Measurements from ENCODE around the gene ZNF888.
A peak's percentile ranks its signal among the peaks of the same experiment; 100 is the strongest.
"Not testable (repeated sequence)": the region's sequence is repeated elsewhere in the genome, so short reads cannot be mapped to it uniquely, and the experiment has no call there.

ZNF888 gene

DNA sequence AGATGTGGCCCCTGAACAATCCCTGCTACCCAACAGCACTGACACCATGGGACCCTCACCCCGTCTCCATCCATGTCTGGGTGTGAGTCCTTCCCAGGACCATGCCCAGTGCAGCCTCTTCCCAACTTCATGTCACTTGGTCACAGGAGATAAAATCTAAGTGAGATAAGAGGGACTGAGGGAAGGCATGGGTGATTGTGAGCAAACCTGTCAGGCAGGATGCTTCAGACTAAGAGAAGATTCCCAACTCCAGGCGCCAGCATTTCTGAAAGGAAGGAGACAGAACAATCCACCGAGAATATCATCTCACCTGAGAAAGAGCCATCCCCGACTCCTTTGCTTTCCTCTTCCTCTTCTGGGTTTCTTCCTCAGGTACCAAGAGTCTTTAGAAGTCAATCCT is 33.3 kb downstream of the ZNF888 start:
- no peak overlapping the region for H2AFZ ChIP-seq
- no peaks in the 10 kb centered on the region for H3K79me2 ChIP-seq
- no peak overlapping the region for H3K4me2 ChIP-seq (ENCODE audit: low read length)
- no peaks in the 10 kb centered on the region for H3K9me3 ChIP-seq (ENCODE audit: control insufficient read depth, low read length)
- no peak overlapping the region for H3K4me3 ChIP-seq (ENCODE audit: low read depth, low read length)
- no peak overlapping the region for H3K27ac ChIP-seq
- no peak overlapping the region for H3K9ac ChIP-seq
- H3K4me1 ChIP-seq = no peaks in the 10 kb centered on the region
- TF ChIP-seq, protein P1, sequence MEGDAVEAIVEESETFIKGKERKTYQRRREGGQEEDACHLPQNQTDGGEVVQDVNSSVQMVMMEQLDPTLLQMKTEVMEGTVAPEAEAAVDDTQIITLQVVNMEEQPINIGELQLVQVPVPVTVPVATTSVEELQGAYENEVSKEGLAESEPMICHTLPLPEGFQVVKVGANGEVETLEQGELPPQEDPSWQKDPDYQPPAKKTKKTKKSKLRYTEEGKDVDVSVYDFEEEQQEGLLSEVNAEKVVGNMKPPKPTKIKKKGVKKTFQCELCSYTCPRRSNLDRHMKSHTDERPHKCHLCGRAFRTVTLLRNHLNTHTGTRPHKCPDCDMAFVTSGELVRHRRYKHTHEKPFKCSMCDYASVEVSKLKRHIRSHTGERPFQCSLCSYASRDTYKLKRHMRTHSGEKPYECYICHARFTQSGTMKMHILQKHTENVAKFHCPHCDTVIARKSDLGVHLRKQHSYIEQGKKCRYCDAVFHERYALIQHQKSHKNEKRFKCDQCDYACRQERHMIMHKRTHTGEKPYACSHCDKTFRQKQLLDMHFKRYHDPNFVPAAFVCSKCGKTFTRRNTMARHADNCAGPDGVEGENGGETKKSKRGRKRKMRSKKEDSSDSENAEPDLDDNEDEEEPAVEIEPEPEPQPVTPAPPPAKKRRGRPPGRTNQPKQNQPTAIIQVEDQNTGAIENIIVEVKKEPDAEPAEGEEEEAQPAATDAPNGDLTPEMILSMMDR (IDR thresholded peaks at IDR 0.05) = no peak
- no peaks in the 10 kb centered on the region for H3K27me3 ChIP-seq (ENCODE audit: control insufficient read depth, insufficient read depth, low read length)
- no peaks in the 10 kb centered on the region for H3K36me3 ChIP-seq (ENCODE audit: control insufficient read depth, insufficient read depth, low read length)

DNA sequence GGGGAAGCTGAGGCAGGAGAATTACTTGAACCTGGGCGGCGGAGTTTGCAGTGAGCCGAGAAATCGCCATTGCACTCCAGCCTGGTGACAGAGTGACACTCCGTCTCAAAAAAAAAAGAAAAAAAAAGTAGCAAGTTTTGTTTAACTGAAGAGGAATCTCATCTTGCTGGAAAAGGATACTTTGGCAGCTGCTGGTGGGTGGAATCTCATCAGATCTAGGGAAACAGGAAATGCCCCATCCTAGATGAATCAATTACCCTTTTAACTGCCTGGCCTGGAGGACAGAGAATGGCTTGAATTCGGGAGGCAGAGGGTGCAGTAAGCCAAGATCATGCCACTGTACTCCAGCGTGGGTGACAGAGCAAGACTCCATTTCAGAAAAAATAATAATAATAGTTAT is 34.2 kb downstream of the ZNF888 start:
- H3K27ac ChIP-seq = no peak overlapping the region
- H3K79me2 ChIP-seq = no peaks in the 10 kb centered on the region
- TF ChIP-seq, protein P1 (IDR thresholded peaks at IDR 0.05) = no peak
- H3K4me2 ChIP-seq (ENCODE audit: low read length) = no peak overlapping the region
- no peaks in the 10 kb centered on the region for H3K27me3 ChIP-seq (ENCODE audit: control insufficient read depth, insufficient read depth, low read length)
- H3K9ac ChIP-seq = no peak overlapping the region
- H3K9me3 ChIP-seq (ENCODE audit: control insufficient read depth, low read length) = no peaks in the 10 kb centered on the region
- no peaks in the 10 kb centered on the region for H3K36me3 ChIP-seq (ENCODE audit: control insufficient read depth, insufficient read depth, low read length)
- H3K4me1 ChIP-seq = no peaks in the 10 kb centered on the region
- no peak overlapping the region for H3K4me3 ChIP-seq (ENCODE audit: low read depth, low read length)
- H2AFZ ChIP-seq = no peak overlapping the region

DNA sequence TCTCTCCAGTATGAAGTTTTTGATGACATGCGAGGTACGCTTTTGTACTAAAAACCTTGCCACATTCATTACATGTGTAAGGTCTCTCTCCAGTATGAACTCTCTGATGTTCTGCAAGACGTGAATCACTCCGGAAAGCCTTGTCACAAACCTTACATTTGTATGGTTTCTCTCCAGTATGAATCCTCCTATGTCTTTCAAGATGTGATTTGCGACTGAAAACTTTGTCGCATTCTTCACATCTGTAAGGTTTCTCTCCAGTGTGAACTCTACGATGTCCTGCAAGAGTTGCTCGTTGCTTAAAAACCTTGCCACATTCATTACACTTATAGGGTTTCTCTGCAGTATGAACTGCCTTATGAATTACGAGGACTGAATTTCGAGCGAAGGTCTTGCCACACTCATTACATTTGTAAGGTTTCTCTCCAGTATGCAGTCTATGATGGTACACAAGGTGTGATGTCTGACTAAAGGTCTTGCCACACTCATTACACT is 42.3 kb downstream of the ZNF888 start:
- TF ChIP-seq, protein P1 (IDR thresholded peaks at IDR 0.05) = no peak
- H3K79me2 ChIP-seq = no peaks in the 10 kb centered on the region
- H3K27me3 ChIP-seq (ENCODE audit: control insufficient read depth, insufficient read depth, low read length) = no peaks in the 10 kb centered on the region
- no peak overlapping the region for H3K4me3 ChIP-seq (ENCODE audit: low read depth, low read length)
- H3K9me3 ChIP-seq (ENCODE audit: control insufficient read depth, low read length) = no peaks in the 10 kb centered on the region
- H3K4me2 ChIP-seq (ENCODE audit: low read length) = no peak overlapping the region
- no peak overlapping the region for H3K27ac ChIP-seq
- H3K36me3 ChIP-seq (ENCODE audit: control insufficient read depth, insufficient read depth, low read length) = peaks cover 8% of the 10 kb centered on the region
- no peak overlapping the region for H3K9ac ChIP-seq
- H2AFZ ChIP-seq = no peak overlapping the region
- H3K4me1 ChIP-seq = no peaks in the 10 kb centered on the region

DNA sequence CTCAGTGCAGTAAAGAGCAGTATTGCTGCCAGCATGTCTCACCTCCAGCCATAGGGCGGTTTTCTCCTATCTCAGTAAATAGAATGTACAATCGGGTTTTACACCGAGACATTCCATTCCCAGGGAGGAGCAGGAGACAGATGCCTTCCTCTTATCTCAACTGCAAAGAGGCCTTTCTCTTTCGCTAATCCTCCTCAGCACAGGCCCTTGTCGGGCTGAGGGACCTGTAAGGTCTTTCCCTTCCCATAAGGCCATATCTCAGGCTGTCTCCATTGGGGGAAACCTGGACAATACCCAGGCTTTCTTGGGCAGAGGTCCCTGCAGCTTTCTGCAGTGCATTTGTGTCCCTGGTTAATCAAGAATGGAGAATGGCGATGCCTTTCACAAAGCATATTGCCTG is 50.2 kb downstream of the ZNF888 start:
- H3K4me1 ChIP-seq = not testable (repeated sequence)

DNA sequence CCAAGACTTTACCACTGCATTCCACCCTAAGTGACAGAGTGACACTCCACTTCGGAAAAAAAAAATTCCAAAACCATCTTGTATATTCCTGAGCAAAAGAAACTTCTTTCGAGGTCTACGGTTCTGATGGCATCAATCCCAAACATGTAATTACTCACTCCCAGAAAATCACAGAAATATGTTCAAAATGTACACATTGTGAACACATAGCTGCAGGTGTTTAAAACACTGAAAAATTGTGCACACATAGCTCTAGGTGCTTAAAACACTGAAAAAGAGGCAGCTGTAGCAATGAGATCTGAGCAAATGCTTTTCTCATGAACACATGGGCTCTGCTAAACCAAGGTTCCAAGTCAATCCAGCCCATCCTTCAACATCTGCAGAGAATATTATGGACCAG is 51.8 kb downstream of the ZNF888 start:
- no peak overlapping the region for H3K4me2 ChIP-seq (ENCODE audit: low read length)
- H3K27me3 ChIP-seq (ENCODE audit: control insufficient read depth, insufficient read depth, low read length) = no peaks in the 10 kb centered on the region
- H3K9ac ChIP-seq = no peak overlapping the region
- no peak overlapping the region for H3K4me3 ChIP-seq (ENCODE audit: low read depth, low read length)
- H3K4me1 ChIP-seq = no peaks in the 10 kb centered on the region
- no peaks in the 10 kb centered on the region for H3K79me2 ChIP-seq
- H3K36me3 ChIP-seq (ENCODE audit: control insufficient read depth, insufficient read depth, low read length) = no peaks in the 10 kb centered on the region
- no peak overlapping the region for H2AFZ ChIP-seq
- TF ChIP-seq, protein P1 (IDR thresholded peaks at IDR 0.05) = no peak
- no peaks in the 10 kb centered on the region for H3K9me3 ChIP-seq (ENCODE audit: control insufficient read depth, low read length)
- H3K27ac ChIP-seq = no peak overlapping the region

More for the DNA sequence above, 50.2 kb downstream of the ZNF888 start:
- not testable (repeated sequence) for H3K36me3 ChIP-seq (ENCODE audit: control insufficient read depth, insufficient read depth, low read length); H3K27me3 ChIP-seq (ENCODE audit: control insufficient read depth, insufficient read depth, low read length); H2AFZ ChIP-seq; H3K9me3 ChIP-seq (ENCODE audit: control insufficient read depth, low read length); H3K27ac ChIP-seq; H3K9ac ChIP-seq; H3K79me2 ChIP-seq; H3K4me3 ChIP-seq (ENCODE audit: low read depth, low read length); H3K4me2 ChIP-seq (ENCODE audit: low read length)

DNA sequence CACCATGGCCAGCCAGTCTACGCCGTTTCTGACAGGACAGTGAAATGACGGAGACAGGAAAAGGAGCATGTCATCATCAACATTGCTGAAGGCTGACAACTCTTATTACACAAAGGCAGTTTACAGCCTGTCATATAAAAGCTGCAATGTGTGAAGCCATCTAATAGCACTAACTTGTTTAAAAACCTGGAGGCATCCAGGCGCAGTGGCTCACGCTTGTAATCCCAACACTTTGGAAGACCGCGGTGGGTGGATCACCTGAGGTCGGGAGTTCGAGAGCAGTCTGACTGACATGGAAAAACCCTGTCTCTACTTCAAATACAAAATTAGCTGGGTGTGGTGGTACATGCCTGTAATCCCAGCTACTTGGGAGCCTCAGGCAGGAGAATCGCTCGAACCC is 55.2 kb downstream of the ZNF888 start:
- not testable (repeated sequence) for H3K4me2 ChIP-seq (ENCODE audit: low read length); H3K27ac ChIP-seq; H3K9ac ChIP-seq; H3K79me2 ChIP-seq; H3K9me3 ChIP-seq (ENCODE audit: control insufficient read depth, low read length); H3K27me3 ChIP-seq (ENCODE audit: control insufficient read depth, insufficient read depth, low read length); H3K4me3 ChIP-seq (ENCODE audit: low read depth, low read length); H2AFZ ChIP-seq; H3K36me3 ChIP-seq (ENCODE audit: control insufficient read depth, insufficient read depth, low read length); H3K4me1 ChIP-seq

DNA sequence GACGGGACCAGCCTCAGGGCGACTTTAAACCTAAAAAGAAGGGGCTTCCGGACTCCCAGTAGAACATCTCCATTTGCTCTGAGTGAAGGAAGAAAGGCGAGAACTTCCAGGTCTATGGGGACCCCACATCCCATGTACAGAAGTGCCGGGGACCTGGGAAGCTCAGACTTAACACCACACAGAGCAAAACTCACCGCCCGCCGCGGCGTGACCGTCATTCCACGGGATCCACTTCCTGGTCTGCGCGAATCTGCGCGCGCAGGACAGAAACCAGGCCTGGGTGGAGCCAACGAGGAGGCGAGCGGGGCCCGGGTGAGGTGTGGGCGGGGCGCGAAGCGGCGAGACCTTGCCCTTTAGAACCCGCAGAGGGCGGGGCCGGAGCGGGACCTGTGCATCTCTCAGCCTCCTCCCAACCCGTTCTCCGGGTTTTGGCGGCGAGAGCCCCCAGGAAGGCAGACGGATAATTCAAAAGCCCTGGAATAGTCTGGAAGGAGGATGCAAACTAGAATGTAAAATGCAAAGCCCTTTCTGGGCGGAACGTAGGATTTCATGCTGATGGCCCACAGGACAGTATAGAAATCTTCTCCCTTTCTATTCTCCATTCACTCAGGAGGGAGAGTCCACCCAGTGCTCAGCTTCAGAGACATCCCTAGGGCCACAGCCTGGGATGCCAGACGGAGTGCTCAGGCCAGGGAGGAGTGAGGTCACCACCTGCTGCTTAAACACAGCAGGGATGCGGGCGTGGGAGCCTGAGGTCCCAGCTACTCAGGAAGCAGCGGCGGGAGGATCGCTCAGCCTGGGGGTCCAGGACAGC is 65.6 kb downstream of the ZNF888 start, which contains the start of gene ZNF468:
ZNF468 (minus strand) TSS at position 242 of the 814 bp plus-strand sequence. CDS start 3,347 bp downstream, outside the sequence.
- H3K9ac ChIP-seq; H3K4me1 ChIP-seq; H3K36me3 ChIP-seq (ENCODE audit: control insufficient read depth, insufficient read depth, low read length); H3K27me3 ChIP-seq (ENCODE audit: control insufficient read depth, insufficient read depth, low read length); H3K27ac ChIP-seq; H3K79me2 ChIP-seq; H3K9me3 ChIP-seq (ENCODE audit: control insufficient read depth, low read length): not testable (repeated sequence)
- peak within 1 kb of the TSS; percentile 81 for H3K4me2 ChIP-seq (ENCODE audit: low read length)
- H3K4me3 ChIP-seq (ENCODE audit: low read depth, low read length) = peak within 1 kb of the TSS; percentile 69
- H2AFZ ChIP-seq = peak within 1 kb of the TSS; percentile 76

Measured in parathyroid adenoma (tissue), 2 donors.